Kidney capillary endothelial cell (primary cell): ENCODE results near the gene MN1.

ENCODE experiments used
- DNase-seq: peaks from one replicate; pipeline ENCODE4 v3.0.0-alpha.2; 2018; ENCODE audit warnings: low spot score

The MN1 gene

GRCh38 chr22:27740202-27740748, 61.3 kb downstream of the MN1 start:
- DNase-seq, result no peak

- DNase-seq, result no peak
These were observed 64.0 kb downstream of the MN1 start for GRCh38 chr22:27737521-27737920.

- no peak for DNase-seq
These were observed 67.5 kb downstream of the MN1 start for GRCh38 chr22:27734066-27734465.

GRCh38 chr22:27732841-27733240, 68.7 kb downstream of the MN1 start:
- DNase-seq, result no peak

DNA sequence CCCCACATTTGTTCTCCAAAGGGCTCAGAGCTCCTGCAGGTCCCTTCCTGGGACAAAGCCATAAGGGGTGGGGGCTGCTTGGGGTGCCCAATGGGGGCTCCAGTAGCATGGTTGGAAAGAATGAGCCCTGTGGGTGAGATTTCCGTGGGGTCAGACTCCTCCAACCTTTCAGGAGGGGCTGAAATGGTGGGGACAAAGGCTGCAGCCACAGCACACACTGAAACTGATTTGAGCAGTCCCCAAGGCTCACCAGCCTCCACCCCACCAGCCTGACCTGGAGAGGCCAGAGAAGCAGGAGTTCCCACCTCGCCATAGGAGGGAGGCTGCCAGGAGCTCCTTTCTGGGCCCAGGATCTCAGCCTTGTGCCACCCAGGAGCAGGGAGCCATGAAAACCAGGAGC, 69.2 kb downstream of the MN1 start:
- DNase-seq, result no peak

DNA sequence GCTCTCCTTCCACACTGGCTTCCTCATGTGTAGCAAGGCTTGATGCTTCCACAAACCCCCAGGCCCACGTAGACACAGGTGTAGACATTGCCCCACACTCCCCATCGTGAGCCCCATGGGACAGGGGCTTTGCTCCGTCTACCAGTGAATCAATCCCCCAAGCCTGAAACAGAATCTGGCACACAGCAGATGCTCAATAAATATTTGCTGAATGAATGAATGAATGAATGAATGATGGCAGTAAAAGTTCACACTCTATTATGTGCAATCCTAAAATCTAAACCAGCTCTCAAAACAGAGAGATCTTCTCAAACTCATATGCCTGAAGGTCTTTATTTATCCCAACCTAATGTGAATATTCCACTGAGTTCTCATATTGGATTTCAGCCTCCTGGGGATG, 69.9 kb downstream of the MN1 start:
- no peak for DNase-seq

GRCh38 chr22:27730641-27731433, 70.7 kb downstream of the MN1 start:
- no peak for DNase-seq

- no peak for DNase-seq
These were observed 72.3 kb downstream of the MN1 start for GRCh38 chr22:27729246-27729645.

DNA sequence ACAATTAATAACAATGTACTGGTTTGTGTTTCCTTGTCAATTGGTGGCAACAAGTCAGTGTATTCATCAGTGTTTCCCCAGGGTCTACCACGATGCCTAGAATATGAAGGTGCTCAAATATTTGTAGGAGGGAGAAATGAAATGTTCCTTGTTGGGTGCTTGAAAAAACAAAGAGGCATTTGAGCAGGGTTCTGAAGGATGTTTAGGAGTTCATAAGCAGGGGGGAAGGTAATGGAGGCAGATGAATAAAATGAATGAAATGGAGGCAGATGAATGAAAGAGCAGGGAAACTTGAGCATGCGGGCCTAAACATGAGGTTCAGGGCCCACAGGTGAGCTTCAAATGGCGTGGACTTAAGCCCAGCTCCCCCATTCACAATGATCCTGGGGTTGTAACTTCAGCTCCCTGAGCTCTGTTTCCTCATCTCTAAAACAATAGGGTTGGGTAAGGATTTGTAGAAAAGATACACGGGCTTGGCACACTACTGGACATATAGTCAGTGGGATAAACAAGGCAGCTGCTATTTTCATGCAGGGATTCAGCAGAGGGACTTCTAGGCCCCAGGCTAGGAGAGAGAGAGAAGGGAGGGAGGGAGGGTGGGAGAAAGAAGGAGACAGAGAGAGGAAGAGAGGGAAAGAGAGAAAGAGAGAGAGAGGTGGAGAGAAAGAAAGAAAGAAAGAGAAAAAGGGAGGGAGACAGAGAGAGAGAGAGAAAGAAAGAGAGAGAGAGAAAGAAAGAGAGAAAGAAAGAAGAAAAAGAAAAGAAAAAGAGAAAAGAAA, 73.7 kb downstream of the MN1 start:
- DNase-seq, result no peak

DNA sequence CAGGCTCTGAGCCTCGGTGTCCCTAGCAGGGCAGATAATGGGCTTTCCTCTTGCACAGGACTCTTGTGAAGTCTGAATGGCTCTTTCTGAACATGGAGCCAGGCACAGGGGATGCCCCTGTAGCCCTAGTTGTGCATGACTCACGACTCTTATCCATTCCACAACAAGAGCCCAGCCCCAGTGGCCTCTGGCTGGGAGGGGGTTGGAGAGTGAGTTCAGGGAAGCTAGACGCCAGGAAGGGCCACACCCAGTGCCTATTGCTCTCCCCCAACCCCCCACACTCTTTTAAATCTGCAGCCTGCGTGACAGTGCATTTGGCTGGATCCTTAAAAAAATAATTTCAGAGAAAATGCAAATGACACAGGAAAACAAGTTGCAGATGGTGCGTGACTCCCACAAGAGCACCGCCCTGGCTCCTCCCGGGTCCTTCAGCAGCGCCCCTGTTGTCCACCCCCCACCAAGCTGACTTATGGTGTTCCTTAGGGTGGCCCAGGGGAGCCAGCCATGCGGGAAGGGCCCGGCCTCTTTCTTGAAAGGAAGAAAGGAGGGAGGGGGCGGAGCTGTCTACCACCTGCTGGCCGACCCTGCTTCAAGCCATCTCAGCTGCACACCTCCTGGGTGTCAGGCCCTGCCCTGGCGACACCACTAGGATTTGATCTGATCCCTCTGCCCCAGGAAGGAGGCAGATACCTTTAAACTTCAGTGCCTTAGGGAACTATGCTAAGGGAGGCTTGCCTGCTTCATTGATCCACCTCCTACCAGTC, 74.7 kb downstream of the MN1 start:
- DNase-seq, result peak; percentile 97

GRCh38 chr22:27726331-27726685, 75.2 kb downstream of the MN1 start:
- DNase-seq, result peak; percentile 85

GRCh38 chr22:27725661-27726060, 75.9 kb downstream of the MN1 start:
- no peak for DNase-seq

DNA sequence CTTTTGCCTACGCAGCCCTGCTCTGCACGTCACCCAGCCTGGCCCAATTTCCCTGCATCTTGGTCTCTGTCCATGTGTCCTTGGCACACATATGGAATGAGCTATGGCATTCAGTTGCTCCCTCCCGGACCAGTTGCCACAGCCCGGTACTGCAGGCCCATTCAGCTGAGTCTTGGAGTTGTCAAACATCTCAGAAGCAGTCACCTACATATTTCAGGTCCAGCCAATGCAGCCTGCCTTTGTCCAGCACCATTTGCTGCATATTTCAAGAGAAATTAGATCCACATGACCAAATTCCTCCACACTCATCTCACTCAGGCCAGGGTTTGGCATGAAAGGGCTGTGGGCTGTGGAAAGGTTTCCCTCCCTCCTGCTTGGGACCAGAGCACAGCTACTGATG, 76.8 kb downstream of the MN1 start:
- no peak for DNase-seq

GRCh38 chr22:27724157-27724556, 77.4 kb downstream of the MN1 start:
- no peak for DNase-seq

DNA sequence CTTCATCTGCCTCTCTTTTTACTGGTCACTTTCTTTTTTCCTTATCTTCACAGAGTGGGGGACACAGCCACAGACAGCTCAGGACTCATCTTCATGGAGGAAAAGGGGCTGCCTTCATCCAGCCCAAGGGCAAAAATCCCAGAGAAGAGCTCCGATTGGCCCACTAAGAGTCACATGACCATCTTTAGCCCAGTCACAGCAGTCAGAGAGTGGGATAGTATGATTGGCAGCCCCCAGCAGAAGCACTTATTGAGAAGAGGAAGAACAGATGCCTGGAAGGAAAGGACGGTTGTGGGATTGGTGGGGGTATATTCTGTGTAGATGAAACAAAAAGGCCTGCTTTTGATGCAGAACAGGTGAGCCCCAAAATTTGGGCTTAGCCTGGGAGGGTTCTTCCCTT, 77.8 kb downstream of the MN1 start:
- no peak for DNase-seq

- DNase-seq, result no peak
These were observed 78.4 kb downstream of the MN1 start for GRCh38 chr22:27723158-27723557.

- DNase-seq, result no peak
These were observed 80.7 kb downstream of the MN1 start for GRCh38 chr22:27720860-27721259.

DNA sequence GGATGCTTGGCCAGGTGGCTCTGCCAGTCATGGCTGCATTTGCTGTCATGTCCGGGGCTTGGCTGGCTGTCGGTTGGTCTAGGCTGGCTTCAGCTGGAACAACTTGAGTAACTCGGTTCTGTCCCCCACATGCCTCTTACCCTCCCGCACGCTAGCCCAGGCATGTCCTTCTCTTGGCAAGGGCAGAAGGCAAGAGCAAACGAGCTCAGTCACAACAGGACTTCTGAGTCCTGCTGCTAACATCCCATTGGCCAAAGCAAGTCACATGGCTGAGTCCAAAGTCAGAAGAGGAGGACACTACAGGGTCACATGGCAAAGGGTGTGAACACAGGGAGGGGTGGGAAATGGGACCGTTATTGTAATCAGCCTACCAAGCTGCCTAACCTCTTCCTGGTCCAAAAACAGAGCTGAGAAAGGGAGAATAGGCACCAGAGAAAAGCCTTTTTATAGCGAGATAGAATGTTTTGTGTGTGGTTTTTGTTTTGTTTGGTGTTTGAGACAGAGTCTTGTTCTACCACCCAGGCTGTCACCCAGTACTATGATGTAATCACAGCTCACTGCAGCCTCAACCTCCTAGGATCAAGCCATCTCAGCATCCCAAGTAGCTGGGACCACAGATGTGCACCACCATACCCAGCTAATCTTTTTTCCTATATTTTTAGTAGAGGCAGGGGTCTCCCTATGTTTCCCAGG, 81.9 kb downstream of the MN1 start:
- DNase-seq, result no peak

DNA sequence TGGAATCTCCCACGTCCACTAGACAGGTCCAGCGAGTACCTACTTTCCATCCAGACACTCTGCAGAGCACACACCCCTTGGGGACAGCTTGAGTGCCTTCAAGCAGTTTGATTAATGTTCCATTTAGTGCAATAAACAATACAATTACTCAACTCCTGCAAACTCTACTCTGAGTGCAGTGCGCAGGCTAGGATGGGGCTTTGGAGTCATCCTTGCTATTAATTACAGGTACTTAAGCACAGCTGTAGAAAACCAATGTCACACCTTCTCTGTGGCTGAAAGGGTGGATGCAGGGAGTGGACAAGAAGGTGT, 82.6 kb downstream of the MN1 start:
- no peak for DNase-seq

GRCh38 chr22:27718186-27719035, 83.1 kb downstream of the MN1 start:
- peak; percentile 99 for DNase-seq

DNA sequence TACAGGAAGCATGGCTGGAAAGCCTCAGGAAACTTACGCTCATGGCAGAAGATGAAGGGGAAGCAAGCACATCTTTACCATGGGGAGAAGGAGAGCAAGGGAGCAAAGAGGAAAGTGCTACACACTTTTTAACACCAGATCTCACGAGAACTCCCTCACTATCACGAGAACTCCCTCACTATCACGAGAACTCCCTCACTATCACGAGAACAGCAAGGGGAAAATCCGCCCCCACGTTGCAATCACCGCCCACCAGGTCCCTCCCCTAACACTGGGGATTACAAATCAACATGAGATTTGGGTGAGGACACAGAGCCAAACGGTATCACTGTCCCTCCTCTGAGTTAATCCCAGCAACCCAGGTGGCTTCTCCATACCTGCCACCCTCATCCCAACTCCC, 84.5 kb downstream of the MN1 start:
- DNase-seq, result no peak
